ENCODE results near the gene BEAN1. TPM values are rescaled to one million over a fixed set of nuclear protein-coding genes. Genes with fewer than 3 reads are reported as not detected.

Gene BEAN1
- total RNA-seq, 1 donor from 2014 or later = 0.39 TPM

GRCh38 chr16:66520406-66521170, 93.5 kb downstream of the BEAN1 start:
- no peak for DNase-seq (ENCODE audit: low read depth in 2 of 2)

GRCh38 chr16:66521252-66521713, 94.2 kb downstream of the BEAN1 start:
- no peak for DNase-seq (ENCODE audit: low read depth in 2 of 2)

DNA sequence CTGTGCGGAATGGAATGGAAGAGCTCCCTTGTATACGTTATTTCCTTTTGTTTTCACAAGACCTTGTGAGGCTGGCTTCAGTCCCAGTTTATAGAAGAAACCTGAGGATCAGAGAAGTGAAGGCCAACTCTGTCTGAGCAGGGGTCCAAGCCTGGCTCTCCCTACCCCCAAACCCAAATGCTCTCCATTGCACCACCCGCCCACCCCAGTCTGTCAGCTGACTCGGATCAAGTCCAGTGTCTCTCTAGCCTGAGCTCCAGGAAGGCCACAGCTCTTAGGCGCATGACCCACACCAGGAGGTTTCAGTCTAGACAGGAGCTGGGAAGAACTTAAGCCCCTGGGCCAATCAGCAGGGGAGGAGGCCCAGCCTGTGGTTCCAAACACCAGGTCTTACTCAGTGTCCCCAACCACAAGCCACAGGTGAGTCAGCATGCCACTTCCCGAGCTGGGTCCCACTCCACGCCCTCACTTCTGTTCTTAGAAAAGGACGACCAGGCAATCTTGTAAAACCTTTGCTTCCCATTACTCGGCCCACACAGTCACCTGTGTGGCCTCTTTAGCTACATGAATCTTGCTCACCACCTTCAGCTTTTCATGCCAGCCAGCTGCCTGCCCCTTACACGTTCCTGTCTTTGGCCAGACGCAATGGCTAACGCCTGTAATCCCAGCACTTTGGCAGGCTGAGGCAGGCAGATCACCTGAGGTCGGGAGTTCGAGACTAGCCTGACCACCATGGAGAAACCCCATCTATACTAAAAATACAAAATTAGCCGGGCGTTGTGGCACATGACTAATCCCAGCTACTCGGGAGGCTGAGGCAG, 95.1 kb downstream of the BEAN1 start:
- peak in 1 of 2 donors; percentile 76 for DNase-seq (ENCODE audit: low read depth in 2 of 2)

GRCh38 chr16:66522816-66523590, 95.9 kb downstream of the BEAN1 start:
- no peak for DNase-seq (ENCODE audit: low read depth in 2 of 2)

DNA sequence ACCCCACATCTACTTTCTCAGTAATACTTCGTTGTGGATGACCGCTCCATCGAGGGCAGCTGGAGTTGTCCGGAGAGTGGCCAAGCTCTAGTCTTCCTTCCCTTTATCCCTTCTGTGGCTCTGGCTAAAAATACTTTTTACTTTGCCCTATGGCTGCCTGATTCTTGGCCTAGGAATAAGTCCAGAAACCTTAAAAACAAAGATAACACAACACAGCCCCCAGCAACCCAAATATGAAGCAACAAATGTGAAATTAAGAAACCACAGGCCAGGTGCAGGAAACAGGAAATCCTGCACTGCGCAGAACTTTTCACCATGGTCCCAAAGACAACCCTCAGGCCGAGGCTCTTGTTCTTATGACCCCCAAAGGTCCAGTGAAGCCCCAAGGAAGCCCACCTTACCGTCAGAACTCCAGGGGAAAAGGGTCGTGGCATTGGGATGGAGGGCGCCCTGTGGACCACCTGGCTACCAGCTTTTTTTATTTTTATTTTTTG, 96.8 kb downstream of the BEAN1 start:
- peak in 1 of 2 donors; percentile 48 for DNase-seq (ENCODE audit: low read depth in 2 of 2)

GRCh38 chr16:66524601-66525164, 97.6 kb downstream of the BEAN1 start:
- no peak for DNase-seq (ENCODE audit: low read depth in 2 of 2)

- no peak for DNase-seq (ENCODE audit: low read depth in 2 of 2)
These were observed 98.5 kb downstream of the BEAN1 start for GRCh38 chr16:66525396-66526180.

DNA sequence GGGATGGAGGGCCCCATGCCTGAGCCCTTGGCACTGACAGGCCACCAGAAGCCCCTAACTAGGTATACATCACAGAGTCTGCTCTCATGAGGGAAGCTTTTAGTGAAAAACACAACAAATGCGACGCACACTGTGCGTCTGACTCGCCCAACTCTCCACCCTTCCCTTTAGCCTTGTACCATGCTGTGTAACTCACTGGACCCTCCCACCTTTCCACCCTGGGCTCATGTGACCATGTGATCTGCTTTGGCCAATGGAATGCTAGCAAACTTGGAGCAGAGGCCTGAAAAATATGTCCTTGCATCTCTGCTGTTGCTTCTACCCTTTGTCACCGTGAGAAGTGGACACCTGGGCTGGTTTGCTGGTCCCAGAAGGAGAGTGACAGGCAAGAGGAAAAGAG, 101.2 kb downstream of the BEAN1 start:
- no peak for DNase-seq (ENCODE audit: low read depth in 2 of 2)

- no peak for DNase-seq (ENCODE audit: low read depth in 2 of 2)
These were observed 102.4 kb downstream of the BEAN1 start for GRCh38 chr16:66529475-66529874.

Other genes with a start within 250 kb of the BEAN1 start
- 263 and 363 TPM in 2 replicates for gene CDH5, start 60.6 kb upstream of the BEAN1 start, total RNA-seq
- 25.7 and 35.4 TPM in 2 replicates for gene TK2, start 122.8 kb downstream of the BEAN1 start, total RNA-seq
- 69.7 and 84.0 TPM in 2 replicates for gene CKLF, start 125.3 kb downstream of the BEAN1 start, total RNA-seq
- gene CMTM1, start 139.1 kb downstream of the BEAN1 start, total RNA-seq = 1.9 and 2.1 TPM in 2 replicates
- gene CMTM2, start 152.2 kb downstream of the BEAN1 start, total RNA-seq = not detected in 2 replicates
- 21.8 and 35.8 TPM in 2 replicates for gene CMTM3, start 177.4 kb downstream of the BEAN1 start, total RNA-seq